ENCODE measurements around the gene ADRA1B. TPM values are rescaled to one million over a fixed set of nuclear protein-coding genes. Genes with fewer than 3 reads are reported as not detected.

The ADRA1B gene
- total RNA-seq, 1 donor from 2014 or later: not detected

DNA sequence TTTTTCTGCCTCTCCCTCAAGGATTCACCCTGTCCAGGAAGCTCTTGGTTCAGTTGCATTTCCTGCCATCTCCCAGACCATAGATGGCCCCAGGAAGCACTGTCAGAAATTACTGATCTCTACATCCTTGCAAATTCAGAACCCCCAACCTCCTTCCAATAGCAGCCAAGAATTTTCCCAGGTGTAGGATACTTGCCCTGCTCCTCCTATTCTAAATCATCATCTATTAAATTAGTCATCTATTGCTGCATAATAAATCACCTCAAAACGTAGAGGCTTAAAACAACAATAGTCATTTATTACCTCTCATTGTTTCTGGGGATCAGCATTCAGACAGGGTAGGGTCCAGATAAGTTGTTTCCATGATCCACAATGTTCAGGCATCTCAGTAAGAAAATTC, 26.1 kb upstream of the ADRA1B start:
- no peaks in the 10 kb centered on the region for H3K9me3 Mint-ChIP-seq
- intact Hi-C loops (cut with micrococcal nuclease): no loop called here

GRCh38 chr5:159891371-159891770, 24.9 kb upstream of the ADRA1B start:
- H3K9me3 Mint-ChIP-seq: no peaks in the 10 kb centered on the region
- no peaks in the 10 kb centered on the region for H3K36me3 Mint-ChIP-seq (ENCODE audit: low read depth)
- no peak overlapping the region for H3K4me3 Mint-ChIP-seq

More for the DNA sequence above, 26.1 kb upstream of the ADRA1B start:
- H3K36me3 Mint-ChIP-seq (ENCODE audit: low read depth): no peaks in the 10 kb centered on the region
- H3K27ac Mint-ChIP-seq: no peak overlapping the region
- H3K4me1 Mint-ChIP-seq: no peaks in the 10 kb centered on the region
- DNase-seq: no peak
- H3K4me3 Mint-ChIP-seq: no peak overlapping the region
- no peaks in the 10 kb centered on the region for H3K27me3 Mint-ChIP-seq

DNA sequence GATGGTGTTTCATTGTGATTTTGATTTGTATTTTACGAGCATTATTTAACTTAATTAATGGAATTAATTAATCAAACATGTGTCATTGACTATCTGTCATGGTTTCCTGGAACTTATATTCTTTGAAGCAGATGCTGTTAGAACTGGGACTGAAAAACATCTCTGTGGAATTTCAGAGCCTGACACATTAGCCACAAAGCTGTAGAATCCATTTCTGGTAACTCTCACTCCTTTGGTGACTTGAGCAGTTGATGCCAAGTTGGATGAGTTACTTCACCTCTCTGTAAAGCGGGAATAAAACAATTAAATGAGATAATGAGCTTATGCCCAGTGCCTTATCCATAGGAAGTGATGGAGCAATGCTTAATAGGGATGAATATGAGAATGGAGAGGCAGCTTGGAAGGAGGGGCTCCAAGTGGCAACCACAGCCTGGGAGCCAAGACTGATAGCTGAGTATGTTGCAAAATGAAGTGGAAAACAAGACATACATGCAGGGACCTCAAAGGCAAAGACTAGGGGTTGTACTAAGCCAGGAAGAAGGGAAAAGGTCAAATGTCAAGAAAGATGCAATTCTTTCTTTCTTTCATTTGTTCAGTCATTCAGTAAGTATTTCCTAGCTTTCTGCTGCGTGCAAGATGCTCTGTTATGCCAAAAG, 23.1 kb upstream of the ADRA1B start:
- no peak for DNase-seq
- Mint-ChIP-seq H3K9me3 (no peaks in the 10 kb centered on the region), H3K27me3 (peaks cover under 1% of the 10 kb centered on the region), H3K27ac (no peak overlapping the region), H3K4me3 (no peak overlapping the region), H3K4me1 (no peaks in the 10 kb centered on the region), H3K36me3 (ENCODE audit: low read depth) (no peaks in the 10 kb centered on the region)
- intact Hi-C loops (cut with micrococcal nuclease): no loop called here

More at GRCh38 chr5:159891371-159891770, 24.9 kb upstream of the ADRA1B start:
- DNase-seq: no peak
- Mint-ChIP-seq H3K4me1 (no peaks in the 10 kb centered on the region), H3K27me3 (no peaks in the 10 kb centered on the region), H3K27ac (no peak overlapping the region)
- intact Hi-C loops (cut with micrococcal nuclease): no loop called here

GRCh38 chr5:159894149-159894720, 22.0 kb upstream of the ADRA1B start:
- Mint-ChIP-seq H3K36me3 (ENCODE audit: low read depth) (no peaks in the 10 kb centered on the region), H3K27me3 (peaks cover 6% of the 10 kb centered on the region), H3K4me1 (no peaks in the 10 kb centered on the region), H3K4me3 (no peak overlapping the region), H3K27ac (no peak overlapping the region), H3K9me3 (no peaks in the 10 kb centered on the region)
- intact Hi-C loops (cut with micrococcal nuclease): no loop called here
- DNase-seq: no peak

GRCh38 chr5:159897786-159898393, 18.4 kb upstream of the ADRA1B start:
- Mint-ChIP-seq H3K36me3 (ENCODE audit: low read depth) (no peaks in the 10 kb centered on the region), H3K4me3 (no peak overlapping the region), H3K27me3 (peaks cover 15% of the 10 kb centered on the region), H3K4me1 (peaks cover 2% of the 10 kb centered on the region), H3K9me3 (no peaks in the 10 kb centered on the region), H3K27ac (no peak overlapping the region)
- intact Hi-C loops (cut with micrococcal nuclease): no loop called here
- DNase-seq: no peak

GRCh38 chr5:159899067-159900049, 16.9 kb upstream of the ADRA1B start:
- intact Hi-C loops (cut with micrococcal nuclease): no loop called here
- peaks cover 2% of the 10 kb centered on the region for H3K4me1 Mint-ChIP-seq
- DNase-seq: no peak
- H3K36me3 Mint-ChIP-seq (ENCODE audit: low read depth): no peaks in the 10 kb centered on the region
- H3K27me3 Mint-ChIP-seq: peaks cover 15% of the 10 kb centered on the region
- H3K27ac Mint-ChIP-seq: no peak overlapping the region
- no peak overlapping the region for H3K4me3 Mint-ChIP-seq
- no peaks in the 10 kb centered on the region for H3K9me3 Mint-ChIP-seq

GRCh38 chr5:159901308-159901707, 15.0 kb upstream of the ADRA1B start:
- H3K4me1 Mint-ChIP-seq: peaks cover 2% of the 10 kb centered on the region
- intact Hi-C loops (cut with micrococcal nuclease): no loop called here
- H3K27ac Mint-ChIP-seq: no peak overlapping the region
- peaks cover 15% of the 10 kb centered on the region for H3K27me3 Mint-ChIP-seq
- H3K9me3 Mint-ChIP-seq: no peaks in the 10 kb centered on the region
- H3K4me3 Mint-ChIP-seq: no peak overlapping the region
- DNase-seq: no peak
- H3K36me3 Mint-ChIP-seq (ENCODE audit: low read depth): no peaks in the 10 kb centered on the region

DNA sequence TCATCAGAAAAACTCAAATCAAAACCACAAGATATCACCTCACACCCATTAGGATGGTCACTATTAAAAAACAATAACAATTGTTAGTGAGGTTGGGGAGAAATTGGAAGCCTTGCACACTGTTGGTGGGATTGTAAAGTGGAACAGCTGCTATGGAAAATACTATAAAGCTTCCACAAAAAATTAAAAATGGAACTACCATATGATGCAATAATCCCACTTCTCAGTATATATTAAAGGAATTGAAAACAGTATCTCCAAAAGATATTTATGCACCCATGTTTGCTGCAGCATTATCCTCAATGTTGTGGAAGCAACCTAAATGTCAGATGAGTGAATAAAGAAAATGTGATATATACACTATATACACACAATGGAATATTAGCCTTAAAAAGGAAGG, 14.5 kb upstream of the ADRA1B start:
- Mint-ChIP-seq H3K9me3 (no peaks in the 10 kb centered on the region), H3K36me3 (ENCODE audit: low read depth) (no peaks in the 10 kb centered on the region), H3K27ac (no peak overlapping the region), H3K4me1 (peaks cover 2% of the 10 kb centered on the region), H3K27me3 (peaks cover 16% of the 10 kb centered on the region), H3K4me3 (no peak overlapping the region)
- intact Hi-C loops (cut with micrococcal nuclease): no loop called here
- no peak for DNase-seq

DNA sequence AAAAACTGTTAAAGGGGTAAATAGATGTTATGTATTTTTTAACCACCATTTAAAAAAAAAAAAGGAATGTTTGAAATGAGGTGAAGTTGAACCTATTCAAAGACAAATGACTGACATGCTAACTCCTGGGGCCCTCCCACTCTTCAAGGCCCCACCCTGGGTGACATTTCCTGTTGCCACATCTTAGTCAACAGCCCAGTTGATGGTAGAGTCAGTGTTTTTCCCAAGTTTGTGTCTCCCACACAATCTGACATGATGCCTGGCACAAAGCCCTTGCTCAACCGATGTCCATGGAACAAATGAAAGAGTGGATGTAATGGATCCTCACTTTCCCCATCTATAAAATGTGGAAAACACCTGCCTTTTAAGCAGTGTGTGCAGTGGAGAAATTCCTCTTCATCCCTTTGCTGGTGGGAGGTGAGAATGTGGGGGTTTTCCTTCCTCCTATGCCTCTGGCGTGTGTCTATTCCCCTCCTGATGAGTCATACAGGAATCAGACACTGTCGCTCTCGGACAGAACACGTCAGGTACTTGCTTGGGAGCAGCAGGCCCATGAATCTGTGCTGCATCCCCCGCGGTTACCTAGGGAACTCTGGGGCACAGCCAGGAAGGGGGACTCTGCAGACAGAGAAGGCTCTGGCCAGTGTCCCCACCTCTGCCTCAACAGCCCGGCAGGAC, 13.7 kb upstream of the ADRA1B start:
- peaks cover 19% of the 10 kb centered on the region for H3K27me3 Mint-ChIP-seq
- no peaks in the 10 kb centered on the region for H3K36me3 Mint-ChIP-seq (ENCODE audit: low read depth)
- H3K27ac Mint-ChIP-seq: no peak overlapping the region
- DNase-seq: no peak
- intact Hi-C loops (cut with micrococcal nuclease): no loop called here
- no peak overlapping the region for H3K4me3 Mint-ChIP-seq
- H3K9me3 Mint-ChIP-seq: no peaks in the 10 kb centered on the region
- H3K4me1 Mint-ChIP-seq: peaks cover 2% of the 10 kb centered on the region

GRCh38 chr5:159903131-159903530, 13.2 kb upstream of the ADRA1B start:
- intact Hi-C loops (cut with micrococcal nuclease): no loop called here
- no peak for DNase-seq
- Mint-ChIP-seq H3K4me1 (peaks cover 2% of the 10 kb centered on the region), H3K27ac (no peak overlapping the region), H3K36me3 (ENCODE audit: low read depth) (no peaks in the 10 kb centered on the region), H3K9me3 (no peaks in the 10 kb centered on the region), H3K4me3 (no peak overlapping the region), H3K27me3 (peaks cover 19% of the 10 kb centered on the region)

DNA sequence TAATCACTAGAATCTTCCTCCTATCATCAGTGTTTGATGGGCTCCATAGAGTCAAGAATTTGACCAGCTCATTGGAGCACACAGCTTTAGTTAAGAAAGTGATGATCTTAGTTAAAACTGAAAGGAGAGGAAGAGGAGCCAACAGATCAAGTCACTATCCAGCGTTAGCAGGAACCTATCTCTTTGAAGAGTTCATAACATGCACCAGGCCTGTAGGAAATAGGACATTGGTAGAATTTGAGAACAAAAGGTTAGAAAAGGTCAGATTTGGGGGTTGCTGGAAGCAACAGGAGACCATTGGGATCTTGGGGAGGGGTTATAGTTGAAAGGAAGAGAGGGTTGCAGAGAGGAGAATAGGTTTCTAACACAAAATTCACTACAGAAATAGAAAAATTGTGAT, 11.4 kb upstream of the ADRA1B start:
- Mint-ChIP-seq H3K4me3 (no peak overlapping the region), H3K27me3 (peaks cover 10% of the 10 kb centered on the region), H3K27ac (no peak overlapping the region), H3K9me3 (no peaks in the 10 kb centered on the region), H3K36me3 (ENCODE audit: low read depth) (no peaks in the 10 kb centered on the region), H3K4me1 (peaks cover under 1% of the 10 kb centered on the region)
- intact Hi-C loops (cut with micrococcal nuclease): no loop called here
- DNase-seq: no peak

GRCh38 chr5:159905496-159905895, 10.8 kb upstream of the ADRA1B start:
- intact Hi-C loops (cut with micrococcal nuclease): no loop called here
- no peaks in the 10 kb centered on the region for H3K36me3 Mint-ChIP-seq (ENCODE audit: low read depth)
- H3K27me3 Mint-ChIP-seq: peaks cover 10% of the 10 kb centered on the region
- no peak for DNase-seq
- H3K4me3 Mint-ChIP-seq: no peak overlapping the region
- no peak overlapping the region for H3K27ac Mint-ChIP-seq
- H3K4me1 Mint-ChIP-seq: no peaks in the 10 kb centered on the region
- no peaks in the 10 kb centered on the region for H3K9me3 Mint-ChIP-seq

- Mint-ChIP-seq H3K4me1 (no peaks in the 10 kb centered on the region), H3K27ac (no peak overlapping the region), H3K9me3 (no peaks in the 10 kb centered on the region), H3K27me3 (peaks cover 7% of the 10 kb centered on the region), H3K36me3 (ENCODE audit: low read depth) (no peaks in the 10 kb centered on the region), H3K4me3 (no peak overlapping the region)
- DNase-seq: no peak
- intact Hi-C loops (cut with micrococcal nuclease): no loop called here
These were observed 9.8 kb upstream of the ADRA1B start for GRCh38 chr5:159906463-159906862.
